ENCODE results near the gene ZNHIT6. TPM values are rescaled to one million over a fixed set of nuclear protein-coding genes. Genes with fewer than 3 reads are reported as not detected.

The ZNHIT6 gene, protein sequence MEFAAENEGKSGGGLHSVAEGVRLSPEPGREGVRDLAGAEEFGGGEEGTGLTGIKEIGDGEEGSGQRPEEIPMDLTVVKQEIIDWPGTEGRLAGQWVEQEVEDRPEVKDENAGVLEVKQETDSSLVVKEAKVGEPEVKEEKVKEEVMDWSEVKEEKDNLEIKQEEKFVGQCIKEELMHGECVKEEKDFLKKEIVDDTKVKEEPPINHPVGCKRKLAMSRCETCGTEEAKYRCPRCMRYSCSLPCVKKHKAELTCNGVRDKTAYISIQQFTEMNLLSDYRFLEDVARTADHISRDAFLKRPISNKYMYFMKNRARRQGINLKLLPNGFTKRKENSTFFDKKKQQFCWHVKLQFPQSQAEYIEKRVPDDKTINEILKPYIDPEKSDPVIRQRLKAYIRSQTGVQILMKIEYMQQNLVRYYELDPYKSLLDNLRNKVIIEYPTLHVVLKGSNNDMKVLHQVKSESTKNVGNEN
- total RNA-seq (2021) (14.3 to 16.4 TPM (median 15.9 TPM) in 3 replicates), Bru-seq, nascent RNA (percentile 85 among the genes with signal in this experiment)
- long read RNA-seq, experiment 1, transcript ZNHIT6-201 (10 exons, 2,797 nt) = major isoform, 65 of 79 reads
- long read RNA-seq, experiment 1, partial matches to known transcripts = 0 of 79 reads
- long read RNA-seq, experiment 1, other reads (novel, unspliced or antisense) = 14 of 79 reads
- long read RNA-seq, experiment 2, transcript ZNHIT6-201 (10 exons, 2,797 nt) = major isoform, 9 of 22 reads
- long read RNA-seq, experiment 2, partial matches to known transcripts = 9 of 22 reads
- long read RNA-seq, experiment 2, other reads (novel, unspliced or antisense) = 4 of 22 reads
- long read RNA-seq, experiment 3, transcript ZNHIT6-201 (10 exons, 2,797 nt) = major isoform, 12 of 19 reads
- long read RNA-seq, experiment 3, partial matches to known transcripts = 2 of 19 reads
- long read RNA-seq, experiment 3, other reads (novel, unspliced or antisense) = 5 of 19 reads

DNA sequence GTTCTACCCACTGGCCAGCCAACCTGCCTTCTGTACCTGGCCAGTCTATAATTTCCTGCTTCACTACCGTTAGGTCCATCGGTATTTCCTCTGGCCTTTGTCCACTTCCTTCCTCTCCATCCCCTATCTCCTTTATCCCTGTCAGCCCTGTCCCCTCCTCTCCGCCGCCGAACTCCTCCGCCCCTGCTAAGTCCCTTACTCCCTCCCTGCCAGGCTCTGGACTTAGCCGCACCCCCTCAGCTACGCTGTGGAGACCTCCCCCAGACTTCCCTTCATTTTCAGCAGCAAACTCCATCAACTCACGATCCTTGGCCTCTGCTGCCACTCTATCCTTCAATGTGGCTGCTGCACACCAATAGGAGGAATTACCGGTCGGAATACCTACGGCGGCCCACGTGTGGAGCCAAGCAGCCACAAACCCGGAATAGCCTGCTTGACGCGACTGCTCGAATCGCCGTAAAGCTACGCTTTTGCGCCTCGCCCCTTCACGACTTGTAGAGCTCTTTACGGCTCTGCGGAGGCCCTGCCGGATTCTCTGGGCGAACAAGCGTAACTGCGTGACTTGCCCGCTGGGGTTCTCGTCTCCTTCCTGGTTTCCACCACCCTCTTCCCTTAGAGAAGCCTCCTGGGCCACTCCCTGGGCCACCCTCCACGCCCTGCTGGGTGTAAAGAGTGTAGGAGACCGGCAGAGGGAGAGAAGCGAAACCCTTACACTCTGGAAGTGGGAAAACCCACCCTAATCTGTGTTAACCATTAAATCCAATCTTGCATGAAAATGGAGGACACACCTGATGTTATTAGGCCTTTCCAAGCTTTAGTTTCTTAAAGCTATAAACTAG, at the start of gene ZNHIT6:
Gene ZNHIT6 (minus strand): TSS at position 444 of the 839 bp plus-strand sequence. CDS start 149 bp downstream, at position 295.
- Mint-ChIP-seq H3K4me3 (no peak within 1 kb of the TSS), H3K27ac (no peak within 1 kb of the TSS), H3K9me3 (peaks cover 4% of the 10 kb centered on the region; the same call in 1 of the 2 replicates), H3K27me3 (ENCODE audit: low read depth) (no peaks in the 10 kb centered on the region; the same call in 1 of the 2 replicates), H3K4me1 (no peaks in the 10 kb centered on the region), H3K36me3 (peaks cover 24% of the 10 kb centered on the region)
- ATAC-seq (peak; percentile 88), DNase-seq (ENCODE audit: low spot score) (peak; percentile 89)
- ChIA-PET POLR2A (interaction anchor here (0.6 to 1.0 kb wide), 4 partner anchors 107 to 1188 kb away, joined by 3 to 6 read pairs (median 4); partner anchors contain the start of gene BCL10), CTCF (interaction anchor here (0.6 to 1.4 kb wide), 25 partner anchors 9 to 449 kb away, joined by 3 to 11 read pairs (median 4); partner anchors contain the start of genes BCL10, C1orf52 and CCN1)
- TF ChIP-seq FOXP1 (CRISPR knock-in tag; IDR thresholded peaks at IDR 0.05; ENCODE audit: borderline replicate concordance) (peak; percentile 72; the same call in 1 of the 2 replicates), TEAD1 (CRISPR knock-in tag; IDR thresholded peaks at IDR 0.05) (peak; percentile 76; the same call in 1 of the 2 replicates), ETV6 (CRISPR knock-in tag; IDR thresholded peaks at IDR 0.05) (peak; percentile 37; the same call in 1 of the 2 replicates), ZNF423 (CRISPR knock-in tag; IDR thresholded peaks at IDR 0.05) (peak; percentile 4; the same call in 1 of the 2 replicates), ZNF219 (CRISPR knock-in tag; IDR thresholded peaks at IDR 0.05; ENCODE audit: borderline replicate concordance) (no peak), SMAD3 (CRISPR knock-in tag; IDR thresholded peaks at IDR 0.05; ENCODE audit: borderline replicate concordance) (peak; percentile 71; the same call in 1 of the 2 replicates), ZNF232 (CRISPR knock-in tag; IDR thresholded peaks at IDR 0.05) (0 out of 2 replicates have a peak, but pooled peaks have one; percentile 69), IRF2 (CRISPR knock-in tag; IDR thresholded peaks at IDR 0.05; ENCODE audit: borderline replicate concordance, low read depth) (no peak), FOXK1 (CRISPR knock-in tag; IDR thresholded peaks at IDR 0.05) (peak; percentile 68), ZNF121 (CRISPR knock-in tag; IDR thresholded peaks at IDR 0.05) (no peak), SOX15 (CRISPR knock-in tag; IDR thresholded peaks at IDR 0.05) (no peak), GRHL2 (CRISPR knock-in tag; IDR thresholded peaks at IDR 0.05; ENCODE audit: insufficient replicate concordance, severe bottlenecking) (no peak), HMGA2 (CRISPR knock-in tag; IDR thresholded peaks at IDR 0.05) (no peak), RORB (CRISPR knock-in tag; IDR thresholded peaks at IDR 0.05) (no peak)
- TF ChIP-seq, protein P1, sequence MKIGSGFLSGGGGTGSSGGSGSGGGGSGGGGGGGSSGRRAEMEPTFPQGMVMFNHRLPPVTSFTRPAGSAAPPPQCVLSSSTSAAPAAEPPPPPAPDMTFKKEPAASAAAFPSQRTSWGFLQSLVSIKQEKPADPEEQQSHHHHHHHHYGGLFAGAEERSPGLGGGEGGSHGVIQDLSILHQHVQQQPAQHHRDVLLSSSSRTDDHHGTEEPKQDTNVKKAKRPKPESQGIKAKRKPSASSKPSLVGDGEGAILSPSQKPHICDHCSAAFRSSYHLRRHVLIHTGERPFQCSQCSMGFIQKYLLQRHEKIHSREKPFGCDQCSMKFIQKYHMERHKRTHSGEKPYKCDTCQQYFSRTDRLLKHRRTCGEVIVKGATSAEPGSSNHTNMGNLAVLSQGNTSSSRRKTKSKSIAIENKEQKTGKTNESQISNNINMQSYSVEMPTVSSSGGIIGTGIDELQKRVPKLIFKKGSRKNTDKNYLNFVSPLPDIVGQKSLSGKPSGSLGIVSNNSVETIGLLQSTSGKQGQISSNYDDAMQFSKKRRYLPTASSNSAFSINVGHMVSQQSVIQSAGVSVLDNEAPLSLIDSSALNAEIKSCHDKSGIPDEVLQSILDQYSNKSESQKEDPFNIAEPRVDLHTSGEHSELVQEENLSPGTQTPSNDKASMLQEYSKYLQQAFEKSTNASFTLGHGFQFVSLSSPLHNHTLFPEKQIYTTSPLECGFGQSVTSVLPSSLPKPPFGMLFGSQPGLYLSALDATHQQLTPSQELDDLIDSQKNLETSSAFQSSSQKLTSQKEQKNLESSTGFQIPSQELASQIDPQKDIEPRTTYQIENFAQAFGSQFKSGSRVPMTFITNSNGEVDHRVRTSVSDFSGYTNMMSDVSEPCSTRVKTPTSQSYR (CRISPR knock-in tag; IDR thresholded peaks at IDR 0.05) = no peak
- TF ChIP-seq, protein P2, sequence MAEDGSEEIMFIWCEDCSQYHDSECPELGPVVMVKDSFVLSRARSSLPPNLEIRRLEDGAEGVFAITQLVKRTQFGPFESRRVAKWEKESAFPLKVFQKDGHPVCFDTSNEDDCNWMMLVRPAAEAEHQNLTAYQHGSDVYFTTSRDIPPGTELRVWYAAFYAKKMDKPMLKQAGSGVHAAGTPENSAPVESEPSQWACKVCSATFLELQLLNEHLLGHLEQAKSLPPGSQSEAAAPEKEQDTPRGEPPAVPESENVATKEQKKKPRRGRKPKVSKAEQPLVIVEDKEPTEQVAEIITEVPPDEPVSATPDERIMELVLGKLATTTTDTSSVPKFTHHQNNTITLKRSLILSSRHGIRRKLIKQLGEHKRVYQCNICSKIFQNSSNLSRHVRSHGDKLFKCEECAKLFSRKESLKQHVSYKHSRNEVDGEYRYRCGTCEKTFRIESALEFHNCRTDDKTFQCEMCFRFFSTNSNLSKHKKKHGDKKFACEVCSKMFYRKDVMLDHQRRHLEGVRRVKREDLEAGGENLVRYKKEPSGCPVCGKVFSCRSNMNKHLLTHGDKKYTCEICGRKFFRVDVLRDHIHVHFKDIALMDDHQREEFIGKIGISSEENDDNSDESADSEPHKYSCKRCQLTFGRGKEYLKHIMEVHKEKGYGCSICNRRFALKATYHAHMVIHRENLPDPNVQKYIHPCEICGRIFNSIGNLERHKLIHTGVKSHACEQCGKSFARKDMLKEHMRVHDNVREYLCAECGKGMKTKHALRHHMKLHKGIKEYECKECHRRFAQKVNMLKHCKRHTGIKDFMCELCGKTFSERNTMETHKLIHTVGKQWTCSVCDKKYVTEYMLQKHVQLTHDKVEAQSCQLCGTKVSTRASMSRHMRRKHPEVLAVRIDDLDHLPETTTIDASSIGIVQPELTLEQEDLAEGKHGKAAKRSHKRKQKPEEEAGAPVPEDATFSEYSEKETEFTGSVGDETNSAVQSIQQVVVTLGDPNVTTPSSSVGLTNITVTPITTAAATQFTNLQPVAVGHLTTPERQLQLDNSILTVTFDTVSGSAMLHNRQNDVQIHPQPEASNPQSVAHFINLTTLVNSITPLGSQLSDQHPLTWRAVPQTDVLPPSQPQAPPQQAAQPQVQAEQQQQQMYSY (CRISPR knock-in tag; IDR thresholded peaks at IDR 0.05) = 0 out of 2 replicates have a peak, but pooled peaks have one; percentile 8
- TF ChIP-seq, protein P3, sequence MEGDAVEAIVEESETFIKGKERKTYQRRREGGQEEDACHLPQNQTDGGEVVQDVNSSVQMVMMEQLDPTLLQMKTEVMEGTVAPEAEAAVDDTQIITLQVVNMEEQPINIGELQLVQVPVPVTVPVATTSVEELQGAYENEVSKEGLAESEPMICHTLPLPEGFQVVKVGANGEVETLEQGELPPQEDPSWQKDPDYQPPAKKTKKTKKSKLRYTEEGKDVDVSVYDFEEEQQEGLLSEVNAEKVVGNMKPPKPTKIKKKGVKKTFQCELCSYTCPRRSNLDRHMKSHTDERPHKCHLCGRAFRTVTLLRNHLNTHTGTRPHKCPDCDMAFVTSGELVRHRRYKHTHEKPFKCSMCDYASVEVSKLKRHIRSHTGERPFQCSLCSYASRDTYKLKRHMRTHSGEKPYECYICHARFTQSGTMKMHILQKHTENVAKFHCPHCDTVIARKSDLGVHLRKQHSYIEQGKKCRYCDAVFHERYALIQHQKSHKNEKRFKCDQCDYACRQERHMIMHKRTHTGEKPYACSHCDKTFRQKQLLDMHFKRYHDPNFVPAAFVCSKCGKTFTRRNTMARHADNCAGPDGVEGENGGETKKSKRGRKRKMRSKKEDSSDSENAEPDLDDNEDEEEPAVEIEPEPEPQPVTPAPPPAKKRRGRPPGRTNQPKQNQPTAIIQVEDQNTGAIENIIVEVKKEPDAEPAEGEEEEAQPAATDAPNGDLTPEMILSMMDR (IDR thresholded peaks at IDR 0.05) = no peak
- TF ChIP-seq, protein P4, sequence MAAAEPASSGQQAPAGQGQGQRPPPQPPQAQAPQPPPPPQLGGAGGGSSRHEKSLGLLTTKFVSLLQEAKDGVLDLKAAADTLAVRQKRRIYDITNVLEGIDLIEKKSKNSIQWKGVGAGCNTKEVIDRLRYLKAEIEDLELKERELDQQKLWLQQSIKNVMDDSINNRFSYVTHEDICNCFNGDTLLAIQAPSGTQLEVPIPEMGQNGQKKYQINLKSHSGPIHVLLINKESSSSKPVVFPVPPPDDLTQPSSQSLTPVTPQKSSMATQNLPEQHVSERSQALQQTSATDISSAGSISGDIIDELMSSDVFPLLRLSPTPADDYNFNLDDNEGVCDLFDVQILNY (CRISPR knock-in tag; IDR thresholded peaks at IDR 0.05) = no peak
- TF ChIP-seq, protein P5, sequence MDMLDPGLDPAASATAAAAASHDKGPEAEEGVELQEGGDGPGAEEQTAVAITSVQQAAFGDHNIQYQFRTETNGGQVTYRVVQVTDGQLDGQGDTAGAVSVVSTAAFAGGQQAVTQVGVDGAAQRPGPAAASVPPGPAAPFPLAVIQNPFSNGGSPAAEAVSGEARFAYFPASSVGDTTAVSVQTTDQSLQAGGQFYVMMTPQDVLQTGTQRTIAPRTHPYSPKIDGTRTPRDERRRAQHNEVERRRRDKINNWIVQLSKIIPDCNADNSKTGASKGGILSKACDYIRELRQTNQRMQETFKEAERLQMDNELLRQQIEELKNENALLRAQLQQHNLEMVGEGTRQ (CRISPR knock-in tag; IDR thresholded peaks at IDR 0.05) = peak; percentile 41; the same call in 1 of the 2 replicates
- TF ChIP-seq, protein P6, sequence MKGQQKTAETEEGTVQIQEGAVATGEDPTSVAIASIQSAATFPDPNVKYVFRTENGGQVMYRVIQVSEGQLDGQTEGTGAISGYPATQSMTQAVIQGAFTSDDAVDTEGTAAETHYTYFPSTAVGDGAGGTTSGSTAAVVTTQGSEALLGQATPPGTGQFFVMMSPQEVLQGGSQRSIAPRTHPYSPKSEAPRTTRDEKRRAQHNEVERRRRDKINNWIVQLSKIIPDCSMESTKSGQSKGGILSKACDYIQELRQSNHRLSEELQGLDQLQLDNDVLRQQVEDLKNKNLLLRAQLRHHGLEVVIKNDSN (CRISPR knock-in tag; IDR thresholded peaks at IDR 0.05) = peak; percentile 49; the same call in 1 of the 2 replicates
- TF ChIP-seq, protein P7, sequence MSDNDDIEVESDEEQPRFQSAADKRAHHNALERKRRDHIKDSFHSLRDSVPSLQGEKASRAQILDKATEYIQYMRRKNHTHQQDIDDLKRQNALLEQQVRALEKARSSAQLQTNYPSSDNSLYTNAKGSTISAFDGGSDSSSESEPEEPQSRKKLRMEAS (CRISPR knock-in tag; IDR thresholded peaks at IDR 0.05) = peak; percentile 91

Measured in WTC11 (cell line).